ENCODE results near the gene SH3GL1. TPM values are rescaled to one million over a fixed set of nuclear protein-coding genes. Genes with fewer than 3 reads are reported as not detected.

Gene SH3GL1
- total RNA-seq, 1 experiment from 2014 or later: 60.0 TPM

DNA sequence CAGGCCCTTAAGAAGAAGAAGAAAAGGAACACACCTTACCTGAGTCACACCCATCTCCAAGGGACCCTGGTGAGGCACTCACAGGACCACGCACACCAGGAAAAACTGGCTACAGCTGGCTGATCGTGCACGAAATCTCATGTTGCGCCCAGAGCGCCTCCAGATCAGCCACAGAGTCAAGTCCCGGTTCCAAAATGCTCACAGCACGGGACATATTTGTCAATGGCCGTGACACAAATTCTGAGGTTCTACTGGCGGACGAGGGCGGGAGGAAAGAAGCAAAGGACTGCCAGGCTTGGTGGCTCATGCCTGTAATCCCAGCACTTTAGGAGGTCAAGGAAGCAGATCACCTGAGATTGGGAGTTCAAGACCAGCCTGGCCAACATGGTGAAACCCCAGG, 21.5 kb downstream of the SH3GL1 start:
- no peaks in the 10 kb centered on the region for H3K9me3 ChIP-seq (replicated peaks)
- H3K27me3 ChIP-seq: no peaks in the 10 kb centered on the region
- no peak for DNase-seq
- H3K4me3 ChIP-seq: no peak overlapping the region
- H3K27ac ChIP-seq: peak overlapping the region; percentile 52
- no peaks in the 10 kb centered on the region for H3K36me3 ChIP-seq
- peaks cover 57% of the 10 kb centered on the region for H3K4me1 ChIP-seq

DNA sequence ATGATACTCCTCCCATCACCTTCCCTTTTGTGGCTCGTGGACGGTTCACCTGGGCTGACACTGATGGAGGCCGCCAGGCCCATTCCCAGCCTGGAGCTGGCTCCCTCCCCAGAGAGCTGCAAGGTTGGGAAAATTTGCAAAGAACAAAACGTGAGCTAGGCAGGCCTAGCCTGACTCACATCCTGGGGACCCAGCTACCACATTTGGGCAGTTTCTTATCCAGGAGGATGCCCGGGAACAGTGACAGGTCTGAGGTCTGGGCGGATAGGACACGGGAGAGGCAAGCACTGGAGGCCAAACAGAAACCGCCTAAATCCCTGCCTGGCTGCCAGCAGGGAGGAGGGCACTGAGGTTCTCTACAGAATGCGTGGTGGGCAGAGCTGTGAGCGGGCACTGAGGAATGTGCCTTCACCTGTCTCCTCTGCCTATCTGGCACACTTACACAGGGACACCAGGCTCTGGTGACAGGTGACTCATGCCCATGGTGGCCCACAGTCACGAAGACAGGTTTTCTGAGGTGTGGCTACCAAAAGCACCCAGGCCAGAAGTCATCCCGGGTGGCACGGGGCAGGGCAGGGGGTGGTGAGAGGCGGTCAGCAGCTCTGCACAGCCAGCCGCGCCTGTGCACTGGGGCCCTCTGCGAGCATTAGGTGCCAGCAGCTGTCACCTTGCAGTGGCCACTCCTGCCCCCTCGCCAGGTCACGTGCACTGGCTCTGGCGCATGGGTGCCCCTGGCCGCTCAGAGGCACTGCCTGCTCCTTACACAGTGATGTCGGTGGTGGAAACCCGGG, 23.2 kb downstream of the SH3GL1 start:
- no peaks in the 10 kb centered on the region for H3K27me3 ChIP-seq
- H3K4me3 ChIP-seq: no peak overlapping the region
- no peak overlapping the region for H3K27ac ChIP-seq
- peaks cover 54% of the 10 kb centered on the region for H3K4me1 ChIP-seq
- no peaks in the 10 kb centered on the region for H3K9me3 ChIP-seq (replicated peaks)
- H3K36me3 ChIP-seq: no peaks in the 10 kb centered on the region
- no peak for DNase-seq

DNA sequence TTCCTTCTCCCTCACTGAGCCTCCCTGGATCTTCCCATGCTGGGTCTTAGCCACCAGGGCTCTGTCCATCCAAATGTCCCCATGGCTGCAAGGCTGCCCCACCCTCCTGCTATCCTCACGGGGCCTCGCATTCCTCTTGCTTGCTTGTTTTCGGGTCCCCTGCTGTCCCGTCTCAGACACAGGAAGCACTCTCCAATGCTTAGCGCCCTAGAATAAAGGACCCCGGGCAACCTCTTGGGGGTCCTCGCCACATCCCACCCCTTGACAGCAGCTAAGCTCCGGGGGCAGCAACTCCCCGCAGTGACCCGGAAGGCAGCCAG, 23.7 kb downstream of the SH3GL1 start:
- H3K36me3 ChIP-seq: no peaks in the 10 kb centered on the region
- H3K27me3 ChIP-seq: no peaks in the 10 kb centered on the region
- no peak overlapping the region for H3K27ac ChIP-seq
- H3K9me3 ChIP-seq (replicated peaks): no peaks in the 10 kb centered on the region
- H3K4me3 ChIP-seq: no peak overlapping the region
- peaks cover 54% of the 10 kb centered on the region for H3K4me1 ChIP-seq
- no peak for DNase-seq

DNA sequence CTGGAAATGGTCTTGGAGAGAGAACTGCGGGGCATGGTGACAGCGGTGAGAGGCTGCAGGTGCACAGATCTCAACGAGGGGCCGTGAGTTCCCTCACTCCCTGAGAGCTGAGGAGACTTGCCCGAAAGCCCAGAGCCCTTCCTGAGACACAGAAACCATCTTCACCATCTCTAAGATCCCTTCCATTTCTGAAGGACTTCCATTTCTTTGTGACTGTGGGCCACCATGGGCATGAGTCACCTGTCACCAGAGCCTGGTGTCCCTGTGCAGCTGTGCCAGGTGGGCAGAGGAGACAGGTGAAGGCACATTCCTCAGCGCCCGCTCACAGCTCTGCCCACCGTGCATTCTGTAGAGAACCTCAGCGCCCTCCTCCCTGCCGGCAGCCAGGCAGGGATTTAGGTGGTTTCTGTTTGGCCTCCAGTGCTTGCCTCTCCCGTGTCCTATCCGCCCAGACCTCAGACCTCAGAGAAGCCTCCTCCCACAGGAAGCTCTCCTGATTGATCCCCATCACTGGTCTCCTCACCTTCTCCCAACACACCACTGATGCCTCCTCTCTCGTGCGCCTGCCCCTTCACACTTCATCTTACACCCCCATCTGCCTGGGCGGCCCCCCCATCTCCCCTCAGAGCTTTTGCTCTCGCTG, 24.2 kb downstream of the SH3GL1 start:
- Histone ChIP-seq H3K36me3 (no peaks in the 10 kb centered on the region), H3K27me3 (no peaks in the 10 kb centered on the region), H3K4me3 (no peak overlapping the region), H3K4me1 (peaks cover 54% of the 10 kb centered on the region), H3K27ac (peak overlapping the region; percentile 65; the same call in 1 of the 2 replicates), H3K9me3 (replicated peaks) (no peaks in the 10 kb centered on the region)
- DNase-seq: no peak

DNA sequence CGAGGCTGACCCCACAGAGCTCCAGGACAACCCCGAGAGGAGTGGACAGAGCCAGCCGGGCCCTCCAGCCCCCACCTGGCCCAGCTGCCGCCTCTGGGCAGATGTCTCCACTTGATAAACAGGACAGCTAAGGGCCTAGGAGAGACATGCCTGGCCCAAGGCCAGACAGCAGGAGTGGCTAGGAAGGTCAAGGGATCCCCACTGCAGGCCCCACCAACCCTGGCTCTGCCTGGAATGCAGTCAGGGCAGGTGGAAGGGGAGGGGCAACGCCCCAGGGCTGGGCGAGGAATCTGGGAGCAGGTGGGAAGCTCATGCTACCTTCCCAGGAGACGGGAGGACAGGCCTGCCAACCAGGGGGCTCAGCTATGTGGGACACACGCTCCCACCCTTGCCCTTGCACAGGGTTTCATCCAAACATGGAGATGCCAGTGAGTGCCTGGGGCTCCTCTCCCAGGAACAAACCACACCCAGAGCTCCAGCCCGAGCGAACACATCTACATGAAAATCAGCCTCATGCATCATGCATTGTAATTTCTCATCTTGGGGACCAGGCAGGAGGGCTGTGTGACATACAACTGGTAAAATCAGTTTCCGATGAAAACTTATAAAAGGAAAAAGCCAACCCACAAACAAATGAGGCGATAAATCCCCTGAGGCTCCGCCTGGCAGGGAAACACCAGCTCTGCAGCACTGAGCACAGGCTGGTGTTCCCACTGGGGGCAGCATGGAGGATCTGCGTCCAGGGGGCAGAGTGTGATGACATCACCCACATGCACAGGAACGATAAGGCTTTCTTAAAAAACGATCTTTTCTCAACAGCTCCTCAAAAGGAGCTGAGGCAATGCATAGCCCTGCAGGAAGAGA, 25.0 kb downstream of the SH3GL1 start:
- H3K27me3 ChIP-seq: no peaks in the 10 kb centered on the region
- peaks cover 51% of the 10 kb centered on the region for H3K4me1 ChIP-seq
- peak; percentile 62 to 66 for DNase-seq
- no peaks in the 10 kb centered on the region for H3K9me3 ChIP-seq (replicated peaks)
- peak overlapping the region; percentile 65 for H3K27ac ChIP-seq
- no peak overlapping the region for H3K4me3 ChIP-seq
- no peaks in the 10 kb centered on the region for H3K36me3 ChIP-seq

DNA sequence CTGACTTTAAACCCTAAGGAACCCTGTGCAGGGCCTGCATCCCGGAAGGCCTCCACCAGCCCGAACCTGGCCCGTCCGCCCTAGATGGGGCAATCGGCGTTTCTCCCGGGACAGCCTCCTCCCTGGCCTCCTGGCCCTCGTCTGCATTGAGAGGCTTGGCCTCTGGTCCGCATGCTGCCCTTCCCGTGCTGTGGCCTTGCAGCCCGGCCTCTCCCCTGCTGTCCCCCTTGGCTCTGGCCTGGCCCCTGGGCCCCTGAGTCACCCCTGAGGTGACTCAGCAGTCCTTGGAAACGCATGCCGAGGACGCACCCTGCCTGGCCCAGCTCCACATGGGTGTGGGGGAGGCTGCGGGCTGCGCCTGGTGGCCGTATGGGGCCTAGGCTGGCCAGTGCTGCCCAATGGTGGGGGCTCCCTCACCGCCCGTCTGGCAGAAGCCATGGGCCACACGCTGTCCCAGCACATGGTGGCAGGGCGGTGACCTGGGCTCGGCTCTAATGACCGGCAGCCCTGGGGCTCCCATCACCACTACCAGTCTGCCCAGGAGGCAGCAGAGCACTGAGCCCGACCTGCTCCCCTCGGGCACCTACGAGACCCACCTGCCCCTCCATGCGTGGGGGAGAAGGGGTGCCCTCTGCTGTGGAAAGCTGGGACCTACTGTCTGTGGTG, 25.7 kb downstream of the SH3GL1 start:
- Histone ChIP-seq H3K36me3 (no peaks in the 10 kb centered on the region), H3K27ac (peak overlapping the region; percentile 65), H3K4me1 (peaks cover 43% of the 10 kb centered on the region), H3K9me3 (replicated peaks) (no peaks in the 10 kb centered on the region), H3K27me3 (no peaks in the 10 kb centered on the region), H3K4me3 (no peak overlapping the region)
- DNase-seq: peak in 1 of 2 experiments; percentile 48

DNA sequence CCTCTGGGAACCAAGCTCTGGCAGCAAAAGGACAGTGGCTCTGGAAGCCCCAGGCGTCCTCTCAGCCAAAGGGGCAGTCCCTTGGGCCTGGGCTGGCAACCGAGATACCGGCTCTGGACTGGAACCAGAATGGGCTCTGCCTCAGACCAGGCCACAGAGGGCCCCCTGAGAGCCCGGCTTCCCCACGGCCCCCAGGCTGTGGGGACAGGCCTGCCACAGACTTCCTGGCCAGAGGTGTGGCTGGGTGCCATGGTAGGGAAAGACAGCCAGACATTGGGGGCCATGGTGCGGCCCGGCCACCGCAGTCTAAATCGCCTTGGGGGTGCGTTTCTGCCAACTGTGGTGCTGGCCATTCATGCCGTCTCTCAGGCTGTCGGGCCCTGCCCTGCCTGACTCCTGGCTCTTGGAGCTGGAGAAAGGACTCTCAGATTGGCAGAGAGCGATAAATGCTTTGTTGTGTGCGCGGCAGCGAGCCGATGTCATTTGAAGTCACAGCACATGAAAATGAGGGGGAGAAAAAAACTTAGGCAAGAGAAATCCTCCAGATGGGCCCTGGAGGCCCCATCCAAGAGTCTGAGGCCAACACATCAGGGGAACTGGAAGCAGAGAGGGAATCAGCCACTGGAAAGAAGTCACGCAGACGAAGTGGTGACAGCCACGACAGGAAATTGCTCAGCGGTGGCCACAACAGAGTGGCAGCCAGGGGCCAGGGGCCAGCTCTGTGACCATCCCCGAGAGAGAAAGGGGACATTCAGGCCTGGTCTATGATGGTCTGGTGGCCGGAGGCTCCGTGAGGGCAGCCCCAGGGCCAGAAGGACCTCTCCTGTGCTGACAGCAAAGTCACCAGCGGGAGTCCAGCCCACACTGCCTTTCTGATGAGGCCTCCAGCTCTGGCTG, 26.5 kb downstream of the SH3GL1 start:
- no peak overlapping the region for H3K4me3 ChIP-seq
- H3K9me3 ChIP-seq (replicated peaks): no peaks in the 10 kb centered on the region
- H3K27me3 ChIP-seq: no peaks in the 10 kb centered on the region
- no peak for DNase-seq
- peaks cover 43% of the 10 kb centered on the region for H3K4me1 ChIP-seq
- peak overlapping the region; percentile 65 for H3K27ac ChIP-seq
- no peaks in the 10 kb centered on the region for H3K36me3 ChIP-seq

DNA sequence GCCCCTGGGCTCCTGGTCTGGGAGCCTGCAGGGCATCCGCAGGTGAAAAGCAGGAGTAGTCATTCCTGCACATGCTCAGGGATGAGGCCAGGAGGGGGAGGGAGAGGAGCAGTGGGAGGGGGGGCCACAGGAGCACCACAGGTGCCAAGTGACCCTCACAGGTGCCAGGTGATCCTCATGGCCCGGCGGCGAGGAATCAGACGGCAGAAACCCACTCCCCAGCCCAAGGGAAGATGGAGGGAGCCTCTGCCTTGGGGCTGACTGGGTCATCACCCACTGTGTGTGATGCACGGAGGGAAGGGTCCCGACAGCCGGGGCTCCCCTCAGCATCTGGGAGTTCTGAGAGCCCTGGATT, 27.4 kb downstream of the SH3GL1 start:
- Histone ChIP-seq H3K27me3 (no peaks in the 10 kb centered on the region), H3K4me3 (no peak overlapping the region), H3K36me3 (no peaks in the 10 kb centered on the region), H3K4me1 (peaks cover 40% of the 10 kb centered on the region), H3K27ac (no peak overlapping the region), H3K9me3 (replicated peaks) (no peaks in the 10 kb centered on the region)
- DNase-seq: no peak

DNA sequence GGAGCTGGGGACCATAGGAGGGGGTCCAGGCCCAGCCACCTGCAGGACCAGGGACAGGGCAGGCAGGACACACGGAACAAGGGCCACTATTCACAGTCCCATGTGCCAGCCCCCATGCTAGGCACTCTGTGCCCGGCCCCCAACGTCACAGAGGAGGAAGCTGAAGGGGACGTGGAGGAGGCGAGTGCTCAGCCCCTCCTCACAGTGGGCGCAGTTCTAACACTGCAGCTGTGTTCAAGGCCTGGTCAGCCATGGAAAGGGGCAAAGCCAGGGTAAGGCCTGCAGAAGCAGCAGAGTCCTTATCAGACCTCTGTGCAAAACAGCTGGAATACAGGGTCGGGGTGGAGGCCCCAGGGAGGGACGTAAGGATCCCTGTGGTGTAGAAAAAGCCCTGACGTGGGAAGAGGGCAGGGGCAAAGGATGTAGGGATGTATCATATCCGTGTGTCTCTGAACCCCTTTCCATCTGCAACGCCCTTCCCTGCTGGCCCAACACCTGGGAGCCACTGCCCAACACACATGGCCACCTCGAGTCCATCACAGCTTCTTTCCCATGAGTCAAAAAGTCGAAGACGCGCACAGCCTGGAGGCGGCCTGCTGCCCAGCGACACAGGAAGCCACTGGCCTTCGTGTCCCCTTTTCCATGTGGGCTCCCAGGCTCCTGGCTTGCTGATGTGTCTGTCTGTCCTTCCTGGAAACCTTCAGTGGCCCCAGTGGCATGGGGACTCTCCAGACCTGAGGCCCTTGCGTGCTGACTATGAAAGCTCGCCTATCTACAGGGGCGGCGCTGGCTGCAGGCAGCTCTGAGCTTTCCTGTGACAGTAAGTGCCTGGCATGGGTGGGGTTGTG, 28.0 kb downstream of the SH3GL1 start:
- no peaks in the 10 kb centered on the region for H3K27me3 ChIP-seq
- H3K9me3 ChIP-seq (replicated peaks): no peaks in the 10 kb centered on the region
- no peaks in the 10 kb centered on the region for H3K36me3 ChIP-seq
- H3K27ac ChIP-seq: no peak overlapping the region
- H3K4me1 ChIP-seq: peaks cover 40% of the 10 kb centered on the region
- DNase-seq: no peak
- H3K4me3 ChIP-seq: no peak overlapping the region

DNA sequence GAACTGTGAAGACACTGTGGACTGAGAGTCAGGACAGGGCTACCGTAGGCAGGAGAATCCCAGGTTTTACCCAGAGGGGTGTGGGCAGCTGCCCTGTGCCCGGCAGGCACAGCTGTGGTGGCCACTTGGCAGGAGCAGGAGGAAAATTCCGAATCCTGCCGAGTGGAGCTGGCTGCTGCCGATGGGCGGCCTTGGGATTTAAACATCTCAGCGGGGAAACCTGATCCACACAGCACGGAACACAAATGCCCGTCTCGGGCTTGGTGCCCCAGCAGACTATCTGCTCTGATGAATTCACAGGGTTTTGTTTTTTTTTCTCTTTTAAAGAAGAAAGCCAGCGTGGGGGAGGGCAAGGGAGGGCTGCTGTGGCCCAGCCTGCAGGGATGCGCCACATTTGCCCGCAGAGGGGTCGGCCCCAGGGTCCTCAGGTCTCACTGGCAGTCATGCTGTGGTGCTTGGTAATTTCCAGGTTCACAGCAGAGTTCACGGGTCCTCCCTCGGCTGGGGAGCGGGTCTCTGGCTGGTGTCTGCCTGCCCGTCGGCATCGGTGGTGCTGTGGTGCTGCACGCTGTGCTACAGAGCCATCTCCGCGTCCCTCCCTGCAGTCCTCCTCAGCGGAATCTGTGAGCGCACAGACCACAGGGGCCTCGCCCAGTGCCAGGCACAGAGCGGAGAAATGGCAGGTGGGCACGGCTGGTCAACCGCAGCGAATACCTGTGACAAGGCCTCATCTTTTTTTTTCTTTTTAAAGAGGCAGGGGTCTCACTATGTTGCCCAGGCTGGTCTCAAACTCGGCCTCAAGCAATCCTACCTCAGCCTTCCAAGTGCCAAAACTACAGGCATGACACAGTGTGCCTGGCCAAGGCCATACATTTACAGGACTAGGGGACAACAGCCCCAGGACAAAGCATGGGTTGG, 28.8 kb downstream of the SH3GL1 start:
- H3K4me3 ChIP-seq: no peak overlapping the region
- no peaks in the 10 kb centered on the region for H3K27me3 ChIP-seq
- no peaks in the 10 kb centered on the region for H3K9me3 ChIP-seq (replicated peaks)
- no peak for DNase-seq
- peaks cover 31% of the 10 kb centered on the region for H3K4me1 ChIP-seq
- no peaks in the 10 kb centered on the region for H3K36me3 ChIP-seq
- H3K27ac ChIP-seq: no peak overlapping the region

DNA sequence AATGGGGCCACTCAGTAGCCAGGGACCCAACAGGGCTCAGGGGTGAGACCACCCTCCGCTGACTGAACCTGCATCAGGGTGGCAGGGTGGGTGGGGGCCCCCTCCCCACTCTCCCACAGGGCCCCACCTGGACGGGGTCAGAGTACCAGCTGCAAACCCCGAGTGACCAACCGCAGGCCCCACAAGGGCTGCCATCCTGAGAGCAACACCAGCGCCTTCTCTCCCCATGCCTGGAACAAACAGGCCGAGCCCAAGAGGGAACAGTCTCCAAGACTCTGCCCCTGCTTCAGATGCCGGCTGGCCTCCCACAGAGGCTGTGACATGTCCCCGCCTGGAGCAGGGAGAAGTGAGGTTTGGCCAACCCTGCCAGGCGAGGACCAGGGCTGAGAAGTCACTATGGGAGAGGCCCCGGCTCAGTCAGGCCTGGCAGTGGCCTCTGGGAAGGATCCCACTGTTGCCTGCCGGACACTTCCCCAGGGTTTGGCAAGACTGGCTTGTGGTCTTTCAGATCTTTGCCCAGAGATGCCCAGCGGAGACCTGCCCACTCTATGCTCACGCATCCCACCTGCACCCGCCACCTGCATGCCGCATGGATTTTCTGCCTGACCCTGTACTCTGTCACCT, 29.8 kb downstream of the SH3GL1 start:
- DNase-seq: no peak
- Histone ChIP-seq H3K27me3 (no peaks in the 10 kb centered on the region), H3K27ac (no peak overlapping the region), H3K4me1 (peaks cover 21% of the 10 kb centered on the region), H3K9me3 (replicated peaks) (no peaks in the 10 kb centered on the region), H3K4me3 (no peak overlapping the region), H3K36me3 (no peaks in the 10 kb centered on the region)

DNA sequence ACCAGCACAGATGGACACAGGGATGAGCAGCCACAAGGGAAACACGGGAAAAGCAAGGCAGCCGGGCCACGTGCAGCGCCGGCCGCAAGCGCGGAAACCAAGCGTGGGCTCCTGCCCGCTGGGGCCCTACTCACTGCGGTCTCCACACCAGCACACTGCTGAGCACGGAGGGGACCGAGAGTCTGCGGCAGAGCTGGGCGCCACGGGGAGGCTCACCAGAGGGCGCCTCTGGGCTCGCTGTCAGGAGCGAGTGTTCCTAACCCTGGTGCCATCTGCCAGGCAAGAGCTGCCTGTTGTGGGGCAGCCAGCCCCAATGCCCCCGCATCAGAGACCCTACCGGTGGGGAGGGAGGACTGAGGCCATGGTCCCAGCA, 30.5 kb downstream of the SH3GL1 start:
- no peak overlapping the region for H3K4me3 ChIP-seq
- no peak overlapping the region for H3K27ac ChIP-seq
- H3K9me3 ChIP-seq (replicated peaks): no peaks in the 10 kb centered on the region
- no peak for DNase-seq
- peaks cover 15% of the 10 kb centered on the region for H3K4me1 ChIP-seq
- no peaks in the 10 kb centered on the region; the same call in 1 of the 2 replicates for H3K36me3 ChIP-seq
- H3K27me3 ChIP-seq: no peaks in the 10 kb centered on the region
